SU-DHL-6 (cell line): ENCODE results near the gene SCYGR2.

Source experiments
- EZH2phosphoT487 ChIP-seq: fragments of 200-600 bp; sonication (generic), shearing (Covaris generic); conservative IDR thresholded peaks from 2 replicates; pipeline ENCODE4 v1.6.1; 2018; ENCODE audit warnings: mild to moderate bottlenecking, antibody characterized with exemption, low read length, moderate library complexity, mixed read lengths
- TF ChIP-seq, protein P1 (sequence below): fragments of 200-600 bp; sonication (generic); IDR thresholded peaks from one replicate; pipeline ENCODE4 v1.5.1; 2017; ENCODE audit warnings: antibody characterized with exemption, mild to moderate bottlenecking, low read length, moderate library complexity; ENCODE audit not compliant: insufficient read depth, poor library complexity, severe bottlenecking

DNA sequence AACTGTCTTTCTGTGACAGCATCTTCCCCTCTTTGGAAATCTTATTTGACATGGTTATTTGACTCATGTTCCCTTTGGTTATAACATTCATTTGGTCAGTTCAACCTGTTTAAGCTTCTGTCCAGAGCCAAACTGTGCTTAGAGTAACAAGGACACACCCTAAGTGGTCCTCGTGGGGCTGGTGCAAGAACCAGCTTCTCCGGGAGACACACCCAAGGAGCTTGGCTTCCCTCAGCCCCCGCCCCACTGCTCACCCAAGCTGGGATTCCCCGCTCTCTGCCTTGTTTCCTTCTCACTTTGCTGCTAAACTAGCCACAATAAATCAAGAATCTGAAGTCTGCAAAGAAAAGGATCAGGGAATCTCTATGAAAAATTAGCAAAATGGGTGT is 14.6 kb downstream of the SCYGR2 start:
- TF ChIP-seq, protein P1, sequence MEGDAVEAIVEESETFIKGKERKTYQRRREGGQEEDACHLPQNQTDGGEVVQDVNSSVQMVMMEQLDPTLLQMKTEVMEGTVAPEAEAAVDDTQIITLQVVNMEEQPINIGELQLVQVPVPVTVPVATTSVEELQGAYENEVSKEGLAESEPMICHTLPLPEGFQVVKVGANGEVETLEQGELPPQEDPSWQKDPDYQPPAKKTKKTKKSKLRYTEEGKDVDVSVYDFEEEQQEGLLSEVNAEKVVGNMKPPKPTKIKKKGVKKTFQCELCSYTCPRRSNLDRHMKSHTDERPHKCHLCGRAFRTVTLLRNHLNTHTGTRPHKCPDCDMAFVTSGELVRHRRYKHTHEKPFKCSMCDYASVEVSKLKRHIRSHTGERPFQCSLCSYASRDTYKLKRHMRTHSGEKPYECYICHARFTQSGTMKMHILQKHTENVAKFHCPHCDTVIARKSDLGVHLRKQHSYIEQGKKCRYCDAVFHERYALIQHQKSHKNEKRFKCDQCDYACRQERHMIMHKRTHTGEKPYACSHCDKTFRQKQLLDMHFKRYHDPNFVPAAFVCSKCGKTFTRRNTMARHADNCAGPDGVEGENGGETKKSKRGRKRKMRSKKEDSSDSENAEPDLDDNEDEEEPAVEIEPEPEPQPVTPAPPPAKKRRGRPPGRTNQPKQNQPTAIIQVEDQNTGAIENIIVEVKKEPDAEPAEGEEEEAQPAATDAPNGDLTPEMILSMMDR = no peak
- TF ChIP-seq EZH2phosphoT487 = no peak
